GM10266 (cell line): ENCODE results near the gene PCSK2.

Experiments used
- DNase-seq: peaks from one replicate; pipeline ENCODE4 v3.0.0; 2012; ENCODE audit errors: extremely low spot score
- CTCF ChIP-seq: IDR thresholded peaks from 2 replicates; pipeline ENCODE4 v1.5.1; 2012; ENCODE audit warnings: mild to moderate bottlenecking, low read depth; ENCODE audit not compliant: control insufficient read depth, insufficient read depth; ENCODE audit errors: missing control alignments

PCSK2 gene

GRCh38 chr20:17345321-17345720, 118.5 kb downstream of the PCSK2 start:
- no peak for DNase-seq
- no peak for TF ChIP-seq CTCF

DNA sequence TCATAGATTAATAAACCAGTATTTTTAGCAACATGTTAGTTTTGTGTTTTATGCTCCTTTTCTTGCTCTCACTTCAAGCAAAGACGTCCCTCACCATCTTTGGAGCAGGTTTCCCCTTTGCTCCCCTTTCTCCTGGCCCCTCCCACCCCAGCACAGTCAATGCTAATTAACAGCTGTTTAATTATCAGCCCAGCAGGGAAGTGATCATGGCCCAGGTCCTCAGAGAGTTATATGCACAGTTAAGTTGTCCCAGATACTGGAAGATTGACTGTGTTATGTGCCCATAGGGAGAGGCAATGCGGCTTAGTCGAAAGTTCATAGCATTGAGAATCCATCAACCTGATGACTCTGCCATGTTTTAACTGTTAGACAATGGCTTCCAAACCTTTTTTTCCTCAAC, 123.5 kb downstream of the PCSK2 start:
- no peak for TF ChIP-seq CTCF
- no peak for DNase-seq

DNA sequence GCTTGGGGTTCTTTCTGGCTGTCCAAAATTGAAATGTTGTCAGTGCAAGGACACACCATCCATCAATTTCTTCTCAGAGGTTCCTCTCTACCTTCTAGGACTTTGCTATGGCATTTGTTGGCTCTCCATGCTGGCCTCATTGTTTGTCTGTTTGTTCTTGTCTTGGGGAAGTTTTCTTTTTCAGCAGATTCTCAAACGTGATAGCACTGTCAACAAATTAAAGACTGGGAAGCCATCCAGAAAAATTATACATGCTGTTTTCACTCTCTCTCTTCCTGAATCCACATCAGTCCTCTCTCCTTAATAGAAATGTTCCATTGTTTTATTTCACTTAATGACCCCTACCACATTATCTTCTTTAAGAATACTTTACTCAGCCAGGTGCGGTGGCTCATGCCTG, 130.4 kb downstream of the PCSK2 start:
- DNase-seq = no peak
- no peak for TF ChIP-seq CTCF

DNA sequence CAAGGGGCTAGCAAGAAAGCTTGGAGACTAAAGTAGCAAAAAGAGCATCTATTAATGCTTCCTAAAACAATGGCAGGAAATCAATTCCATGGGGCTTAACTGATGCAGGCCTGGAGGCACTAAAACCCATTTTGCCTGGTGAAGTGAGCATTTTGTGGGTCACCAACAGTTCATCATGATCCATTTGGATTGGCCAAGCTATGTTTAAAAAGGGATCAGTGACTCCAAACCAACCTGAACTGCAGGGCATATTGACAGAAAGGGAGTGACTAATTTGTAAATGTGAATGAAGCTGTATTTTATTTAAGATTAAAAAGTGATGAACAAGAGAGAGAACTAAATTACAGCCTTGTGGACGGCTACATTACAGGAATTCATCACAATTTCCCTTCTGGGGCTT, 132.0 kb downstream of the PCSK2 start:
- no peak for DNase-seq

GRCh38 chr20:17364681-17365080, 137.8 kb downstream of the PCSK2 start:
- DNase-seq = no peak
- no peak for TF ChIP-seq CTCF

More for the DNA sequence above, 132.0 kb downstream of the PCSK2 start:
- no peak for TF ChIP-seq CTCF

DNA sequence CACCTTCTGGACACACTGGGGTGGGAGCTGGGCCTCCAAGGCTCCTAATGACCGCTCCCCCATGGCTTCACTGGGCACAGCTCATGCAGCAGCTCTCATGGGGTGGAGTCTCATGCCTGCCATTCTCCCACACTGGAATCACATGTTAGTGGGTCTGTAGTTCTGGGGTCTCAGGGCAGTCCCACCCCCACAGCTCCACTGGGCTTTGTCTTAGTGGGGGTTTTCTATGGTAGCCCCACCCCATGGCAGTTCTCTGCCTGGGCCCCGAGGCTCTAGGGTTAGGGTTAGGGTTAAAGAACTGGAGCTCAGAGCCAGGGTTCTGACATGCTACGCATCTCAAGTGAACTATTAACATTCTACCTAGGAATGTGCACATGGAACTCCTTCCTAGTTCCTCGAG, 139.0 kb downstream of the PCSK2 start:
- TF ChIP-seq CTCF = no peak
- DNase-seq = no peak

GRCh38 chr20:17369506-17369905, 142.7 kb downstream of the PCSK2 start:
- TF ChIP-seq CTCF = no peak
- no peak for DNase-seq
